IPS-18c (cell line): ENCODE results near the gene AGTRAP.

ENCODE experiments used
- H3K4me3 ChIP-seq: 2 replicates; pipeline ENCODE4 v1.7.0; 2013; ENCODE audit warnings: low read depth, mild to moderate bottlenecking, low read length, moderate library complexity; ENCODE audit not compliant: insufficient read depth
- H3K9me3 ChIP-seq: one replicate; pipeline ENCODE4 v1.6.1; 2013; ENCODE audit warnings: mild to moderate bottlenecking, low read length, moderate library complexity; ENCODE audit not compliant: control insufficient read depth, insufficient read depth

The AGTRAP gene, protein sequence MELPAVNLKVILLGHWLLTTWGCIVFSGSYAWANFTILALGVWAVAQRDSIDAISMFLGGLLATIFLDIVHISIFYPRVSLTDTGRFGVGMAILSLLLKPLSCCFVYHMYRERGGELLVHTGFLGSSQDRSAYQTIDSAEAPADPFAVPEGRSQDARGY

DNA sequence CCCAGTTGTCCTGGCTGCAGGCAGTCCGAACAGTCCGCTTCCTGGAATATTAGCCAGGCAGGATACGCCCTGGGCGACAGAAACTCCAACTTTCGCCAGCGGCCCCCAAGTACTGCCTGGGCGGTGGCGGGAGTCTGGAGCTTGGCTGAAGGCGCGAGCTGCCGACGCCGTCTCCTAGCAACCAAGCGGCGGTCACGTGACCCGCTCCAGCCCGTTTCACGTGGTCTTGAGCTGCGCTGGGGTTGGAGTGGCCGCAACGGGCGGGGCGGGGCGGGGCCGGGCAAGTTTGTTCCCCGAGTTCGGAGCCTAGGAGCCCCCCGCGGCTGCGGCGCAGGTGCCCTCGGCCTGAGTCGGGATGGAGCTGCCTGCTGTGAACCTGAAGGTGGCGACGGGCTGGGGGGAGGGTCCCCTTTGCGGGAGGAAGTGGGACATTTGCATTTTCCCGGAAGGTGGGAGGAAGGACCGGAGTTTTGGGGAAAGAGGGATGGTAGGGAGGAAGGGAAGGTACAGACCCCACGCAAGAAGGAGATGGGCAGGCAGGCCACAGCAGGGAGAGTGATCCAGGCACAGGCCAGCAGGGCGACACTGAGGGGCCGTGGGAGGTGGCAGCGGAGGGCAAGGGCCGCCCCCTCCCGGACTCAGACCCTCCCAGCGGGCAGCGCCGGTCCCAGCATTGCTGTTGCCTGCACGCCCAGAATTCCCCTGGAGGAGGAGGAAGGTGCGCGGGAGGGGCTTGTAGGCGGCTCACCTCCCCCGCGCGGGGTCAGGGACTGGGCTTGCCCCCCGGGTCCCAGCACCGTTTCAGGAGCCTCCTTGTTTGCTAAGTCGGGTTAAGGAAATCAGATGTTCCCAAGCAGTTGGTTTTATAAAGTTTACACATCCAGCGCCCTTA lies at the start of gene AGTRAP:
Gene AGTRAP, plus strand, starts transcription at position 283 of the 892 bp plus-strand sequence. Its CDS starts 73 bp downstream, at position 356.
- H3K9me3 ChIP-seq = no peaks in the 10 kb centered on the region

GRCh38 chr1:11688506-11688905 lies 47.4 kb upstream of the AGTRAP start:
- no peaks in the 10 kb centered on the region for H3K9me3 ChIP-seq
- no peak overlapping the region for H3K4me3 ChIP-seq

More for the DNA sequence above, at the start of gene AGTRAP:
- H3K4me3 ChIP-seq = peak within 1 kb of the TSS; percentile 89

DNA sequence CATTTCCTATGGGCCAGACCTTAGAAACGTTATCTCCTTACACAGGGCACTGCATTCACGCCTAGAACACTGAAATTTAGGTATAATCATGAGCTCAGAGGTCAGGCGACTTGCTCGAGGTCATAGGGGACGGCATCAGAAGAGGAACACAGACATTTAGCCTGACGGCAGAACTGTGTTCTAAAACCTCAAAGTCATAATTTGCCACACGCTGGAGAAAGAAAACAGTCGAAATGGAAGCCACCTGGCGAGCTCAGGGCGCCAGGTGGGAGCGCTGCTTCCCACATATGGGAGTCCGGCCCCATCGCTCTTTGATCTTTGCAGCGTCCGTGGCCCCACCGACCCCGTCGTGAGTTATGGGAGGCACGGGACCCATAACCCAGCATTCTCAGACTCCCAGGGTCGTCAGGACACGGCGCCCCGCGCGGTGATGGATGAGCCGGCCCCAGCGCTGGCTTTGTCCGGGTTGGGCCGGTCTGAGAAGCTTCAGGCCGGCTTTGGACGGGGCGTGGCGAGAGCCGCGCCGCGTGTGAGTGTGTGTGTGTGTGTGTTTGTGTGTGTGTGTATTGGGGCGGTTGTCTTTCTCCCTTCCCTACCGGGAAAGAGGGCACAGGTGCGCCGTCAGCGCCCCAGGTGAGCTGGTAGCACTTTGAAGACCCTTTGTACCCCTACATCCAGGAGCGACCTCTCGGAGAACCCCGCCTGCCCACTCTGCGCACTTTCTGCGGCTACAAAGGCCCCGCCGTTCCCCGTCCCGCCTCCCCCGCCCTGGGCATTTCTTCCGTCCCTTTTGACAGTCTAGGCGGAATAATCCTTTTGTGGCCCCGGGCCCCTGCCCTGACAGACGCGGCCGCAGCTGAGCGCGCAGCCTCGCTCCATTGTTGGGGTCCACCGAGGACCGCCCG lies 45.3 kb upstream of the AGTRAP start:
- Histone ChIP-seq H3K4me3 (peak overlapping the region; percentile 96), H3K9me3 (no peaks in the 10 kb centered on the region)

DNA sequence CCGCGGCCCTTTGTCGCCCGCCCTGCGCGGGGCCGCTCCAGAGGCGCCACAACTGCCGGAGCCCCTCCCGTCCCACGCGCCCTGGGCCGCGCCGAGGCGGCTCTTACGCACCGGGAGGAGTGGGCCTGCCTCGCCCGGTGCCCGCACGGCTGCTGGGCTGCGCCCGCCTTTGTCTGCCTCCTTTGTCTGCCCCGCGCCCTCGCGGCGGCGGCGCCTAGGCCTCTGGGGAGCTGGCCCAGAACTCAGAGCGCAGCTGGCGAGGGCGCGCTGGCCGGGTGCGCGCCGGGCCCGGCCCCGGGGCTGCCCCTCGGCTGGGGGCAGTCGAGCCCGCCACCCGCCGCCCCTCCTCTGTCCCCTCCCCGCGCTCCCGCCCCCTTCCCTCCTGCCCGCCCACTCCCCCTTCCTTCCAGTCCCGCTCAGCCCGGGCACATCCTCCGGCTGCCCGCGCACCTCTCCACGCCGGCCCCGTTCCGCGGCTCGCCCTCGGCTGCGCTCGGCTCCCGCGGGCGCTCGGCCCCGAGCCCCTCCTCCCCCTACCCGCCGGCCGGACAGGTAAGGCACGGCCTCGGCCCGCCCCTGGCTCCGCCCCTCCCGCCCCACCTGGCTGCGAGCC lies 44.5 kb upstream of the AGTRAP start, which contains the start of gene DRAXIN:
Gene DRAXIN, plus strand, starts transcription at position 409 of the 613 bp plus-strand sequence. CDS start 14,549 bp downstream, outside the sequence.
- Histone ChIP-seq H3K9me3 (no peaks in the 10 kb centered on the region), H3K4me3 (peak within 1 kb of the TSS; percentile 96)

DNA sequence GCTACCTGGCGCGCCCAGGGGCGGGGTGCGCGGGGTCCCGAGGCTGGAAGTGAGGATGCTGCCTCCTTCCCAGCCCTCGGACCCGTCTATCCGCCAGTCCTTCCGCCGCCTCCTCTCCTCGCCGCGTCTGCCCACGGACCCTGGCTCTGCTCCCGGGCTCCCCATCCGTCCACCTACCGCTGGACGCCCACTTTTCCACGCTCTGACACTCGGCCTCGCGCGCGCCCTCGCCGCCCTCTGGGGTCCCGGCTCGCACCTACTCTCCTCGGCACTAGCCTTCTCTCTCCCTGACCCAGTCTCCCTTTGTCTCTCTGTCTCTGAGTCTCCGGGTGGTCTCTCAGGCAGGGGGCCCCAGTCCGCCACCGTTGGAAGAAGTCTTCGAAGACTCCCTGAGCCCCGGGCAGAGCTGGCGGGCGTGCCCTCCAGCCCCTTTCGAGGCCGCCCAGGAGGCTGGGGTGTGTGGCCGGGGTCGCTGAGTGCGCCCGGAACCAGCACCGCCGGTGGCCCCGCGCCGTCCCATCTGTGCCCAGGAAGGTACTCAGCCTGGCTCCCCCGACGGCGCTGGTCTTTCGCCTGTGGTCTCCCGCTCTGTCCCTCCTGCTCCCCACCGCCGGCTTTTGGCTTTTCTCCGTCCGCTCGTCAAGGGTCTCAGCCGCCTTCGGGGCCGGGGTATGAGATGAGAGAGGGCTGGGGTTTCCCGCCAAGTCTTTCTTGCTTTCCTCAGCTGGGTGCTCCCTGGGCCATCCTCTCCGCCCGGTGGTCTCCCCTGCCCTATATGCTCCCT lies 43.8 kb upstream of the AGTRAP start:
- H3K9me3 ChIP-seq = no peaks in the 10 kb centered on the region
- H3K4me3 ChIP-seq = peak overlapping the region; percentile 96

DNA sequence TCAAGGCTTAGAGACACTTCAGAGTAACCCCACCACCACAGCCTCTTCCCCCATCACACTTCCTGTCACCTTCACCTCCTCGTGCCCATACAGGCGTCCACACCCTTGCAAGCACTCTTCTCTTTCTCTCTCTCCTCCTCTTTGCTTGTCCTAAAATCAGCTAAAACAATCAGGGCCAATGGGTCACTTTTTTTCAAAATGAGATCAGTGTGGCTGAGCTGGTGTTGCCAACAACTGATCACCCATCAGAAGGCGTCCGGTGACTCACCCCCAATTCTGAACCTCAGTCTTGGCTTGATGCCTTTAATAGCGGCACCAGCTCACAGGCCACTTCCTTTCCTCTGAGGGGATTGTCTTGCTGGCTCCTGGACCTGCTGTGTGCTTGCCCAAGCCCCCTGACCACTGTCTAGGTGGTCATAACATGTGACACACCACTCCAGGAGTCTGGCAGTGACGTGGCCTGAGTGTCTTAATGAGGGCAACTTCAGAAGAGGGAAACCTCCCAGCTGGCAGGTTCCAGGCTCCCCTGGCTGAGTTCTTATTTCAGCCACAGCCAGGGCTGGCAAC lies 42.8 kb upstream of the AGTRAP start:
- no peaks in the 10 kb centered on the region for H3K9me3 ChIP-seq
- H3K4me3 ChIP-seq = peak overlapping the region; percentile 96

GRCh38 chr1:11693917-11694316 lies 42.0 kb upstream of the AGTRAP start:
- Histone ChIP-seq H3K4me3 (0 out of 2 replicates have a peak overlapping the region, but pooled peaks have one; percentile 96), H3K9me3 (no peaks in the 10 kb centered on the region)

DNA sequence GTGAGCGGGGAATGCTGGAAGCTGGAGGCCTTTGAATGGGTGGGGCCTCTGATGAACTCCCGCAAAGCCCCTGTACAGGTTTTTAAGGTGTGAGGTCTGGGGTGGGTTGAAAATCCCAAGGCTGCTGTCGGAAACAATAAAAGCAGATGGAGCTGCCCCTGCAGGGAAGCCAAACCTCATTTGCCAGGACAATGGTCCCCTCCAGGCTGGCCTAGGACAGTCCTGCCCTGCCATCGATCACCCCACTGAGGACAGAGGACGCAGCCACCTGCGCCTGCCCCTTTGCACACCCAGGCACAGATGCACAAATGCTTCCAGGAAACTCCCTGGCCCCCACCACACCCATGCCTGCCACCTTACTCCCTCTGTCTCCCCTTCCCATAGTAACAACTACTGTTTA lies 40.1 kb upstream of the AGTRAP start:
- Histone ChIP-seq H3K9me3 (no peaks in the 10 kb centered on the region), H3K4me3 (no peak overlapping the region)

DNA sequence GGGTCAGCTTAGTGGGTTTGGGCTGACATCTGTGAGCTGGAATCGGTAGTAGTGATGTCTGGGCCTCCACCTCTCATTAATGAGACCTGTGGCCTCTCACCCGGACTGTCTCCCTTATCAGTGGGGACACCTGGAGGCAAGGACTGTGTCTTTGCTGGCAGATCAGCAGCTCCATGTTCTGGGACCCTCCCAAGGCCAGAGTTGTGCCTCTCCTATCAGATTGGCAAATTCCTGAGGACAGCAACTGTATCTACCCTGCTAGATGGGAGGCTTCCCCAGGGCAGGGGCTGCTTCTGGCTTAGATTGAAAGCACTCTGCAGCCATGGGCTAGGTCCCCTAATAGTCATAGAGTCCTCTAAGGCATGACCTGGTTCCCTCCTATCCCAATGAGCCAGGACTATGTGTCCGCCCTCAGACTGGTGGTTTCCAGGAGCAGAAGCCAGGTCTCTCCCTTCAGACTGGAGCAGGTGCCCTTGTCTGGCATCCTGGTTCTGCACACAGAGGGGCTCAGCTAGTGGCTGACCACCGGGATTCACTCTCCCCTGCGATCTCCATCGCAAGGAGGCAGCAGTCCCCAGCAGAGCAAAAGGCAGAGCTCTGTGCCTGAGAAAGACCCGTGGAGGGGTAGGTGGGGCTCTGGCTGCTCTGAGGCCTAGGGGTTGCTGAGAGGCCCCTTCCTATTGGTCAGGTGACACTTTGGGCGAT lies 38.6 kb upstream of the AGTRAP start:
- no peaks in the 10 kb centered on the region for H3K9me3 ChIP-seq

DNA sequence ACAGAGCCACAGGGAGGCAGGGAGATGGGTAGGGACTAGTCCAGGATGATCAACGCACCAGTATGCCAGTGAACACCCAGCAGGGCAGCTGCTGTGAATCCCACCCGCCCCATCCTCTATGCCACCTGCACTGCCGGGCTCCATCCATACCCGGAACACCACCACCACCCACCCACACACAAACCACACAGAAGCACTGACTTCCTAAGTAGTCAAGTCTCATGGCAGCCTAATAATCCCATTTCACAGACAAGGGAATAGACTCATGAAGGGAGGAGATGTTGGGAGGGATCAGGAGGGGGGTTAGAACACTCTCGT lies 38.1 kb upstream of the AGTRAP start:
- Histone ChIP-seq H3K4me3 (no peak overlapping the region), H3K9me3 (no peaks in the 10 kb centered on the region)

More for the DNA sequence above, 38.6 kb upstream of the AGTRAP start:
- H3K4me3 ChIP-seq = no peak overlapping the region

- H3K4me3 ChIP-seq = 0 out of 2 replicates have a peak overlapping the region, but pooled peaks have one; percentile 9
- no peaks in the 10 kb centered on the region for H3K9me3 ChIP-seq
These were observed 35.1 kb upstream of the AGTRAP start for GRCh38 chr1:11700601-11701467.

DNA sequence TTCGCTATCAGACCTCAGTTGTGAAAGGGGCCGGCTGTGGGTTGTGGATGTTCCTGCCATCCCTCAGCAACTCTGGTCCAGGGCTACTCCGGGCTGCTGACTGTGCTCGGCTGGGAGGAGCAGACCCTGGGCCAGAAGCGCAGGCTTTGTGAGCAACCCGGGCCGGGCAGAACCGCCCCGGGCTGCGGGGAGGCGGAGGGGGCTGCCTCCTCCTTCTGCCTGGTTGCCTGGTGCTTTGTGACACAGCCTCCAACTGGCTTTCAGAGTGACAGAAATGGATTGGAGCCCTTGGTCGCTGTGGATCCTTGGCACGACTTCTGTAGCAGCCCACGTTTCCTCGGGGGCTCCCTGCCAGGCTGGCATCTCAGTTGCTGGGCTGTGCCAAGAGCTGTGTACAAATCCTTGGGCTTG lies 34.4 kb upstream of the AGTRAP start:
- H3K9me3 ChIP-seq = no peaks in the 10 kb centered on the region
- no peak overlapping the region for H3K4me3 ChIP-seq

GRCh38 chr1:11701981-11702803 lies 33.7 kb upstream of the AGTRAP start:
- no peaks in the 10 kb centered on the region for H3K9me3 ChIP-seq
- H3K4me3 ChIP-seq = no peak overlapping the region
